ENCODE measurements around the gene TNIP3. TPM values are rescaled to one million over a fixed set of nuclear protein-coding genes. Genes with fewer than 3 reads are reported as not detected.

The TNIP3 gene
- total and polyA plus RNA-seq, 2 of the 4 experiments (the other 2 are of a cell fraction), result 0.10 to 0.18 TPM

DNA sequence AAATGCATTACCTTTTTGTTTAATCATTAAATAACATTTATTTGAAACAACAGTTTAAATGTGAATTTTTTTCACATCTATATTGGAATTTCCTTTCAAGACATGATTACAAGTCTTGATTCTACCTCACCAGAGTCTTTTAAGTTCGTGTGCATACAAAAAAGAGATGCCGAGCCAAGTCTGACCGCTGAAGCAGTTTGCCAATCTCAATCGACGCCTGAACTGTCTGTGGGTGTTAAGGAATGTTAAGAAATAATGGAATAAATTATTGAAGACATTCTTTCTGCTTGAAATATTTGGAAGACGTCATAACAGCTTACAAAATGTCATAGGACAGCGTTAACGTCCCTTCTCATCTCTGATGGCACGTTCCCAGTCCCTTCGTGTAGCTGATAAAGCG is 27.9 kb upstream of the TNIP3 start:
- H2BK5ac ChIP-seq (ENCODE audit: low read depth, low read length, poor library complexity, severe bottlenecking), result no peak overlapping the region
- no peak overlapping the region for H3K14ac ChIP-seq (replicated peaks; ENCODE audit: low read depth, low read length)
- H4K91ac ChIP-seq (ENCODE audit: insufficient read depth, low read depth, low read length), result no peak overlapping the region
- DNase-seq, result no peak
- H3K9me3 ChIP-seq (ENCODE audit: control insufficient read depth, insufficient read depth, low read length), result no peaks in the 10 kb centered on the region
- no peak overlapping the region for H2AK5ac ChIP-seq (ENCODE audit: low read depth, low read length)
- H2BK20ac ChIP-seq (ENCODE audit: low read depth, low read length), result no peak overlapping the region
- 23% methylated on average over 5 of the region's 11 CpGs; no CpG with 5 or more reads in 1 of the 2 experiments for WGBS, 2 experiments (ENCODE audit: extremely low coverage in 2 of 2, insufficient read length in 1 of 2)
- ChIA-PET CTCF (interaction anchor here (0.6 to 1.9 kb wide), 19 partner anchors 8 to 545 kb away, joined by 3 to 19 read pairs (median 3); no protein-coding TSS in a partner anchor), POLR2A (ENCODE audit: unreplicated experiment) (no interaction called here)
- no peak overlapping the region for H2AFZ ChIP-seq (replicated peaks; ENCODE audit: low read length, poor library complexity)
- TF ChIP-seq MXI1 (IDR thresholded peaks at IDR 0.05; ENCODE audit: borderline replicate concordance, low read depth, low read length), result no peak
- no peak for TF ChIP-seq RCOR1 (IDR thresholded peaks at IDR 0.05; ENCODE audit: insufficient replicate concordance, low read length)
- no peak for TF ChIP-seq RAD21 (IDR thresholded peaks at IDR 0.05; ENCODE audit: low read length)
- no peak for TF ChIP-seq CEBPB (IDR thresholded peaks at IDR 0.05; ENCODE audit: low read depth, low read length)
- no peak for TF ChIP-seq MAFK (IDR thresholded peaks at IDR 0.05; ENCODE audit: low read depth, low read length)
- TF ChIP-seq BHLHE40 (IDR thresholded peaks at IDR 0.05; ENCODE audit: low read depth, low read length), result no peak
- TF ChIP-seq, protein P1, sequence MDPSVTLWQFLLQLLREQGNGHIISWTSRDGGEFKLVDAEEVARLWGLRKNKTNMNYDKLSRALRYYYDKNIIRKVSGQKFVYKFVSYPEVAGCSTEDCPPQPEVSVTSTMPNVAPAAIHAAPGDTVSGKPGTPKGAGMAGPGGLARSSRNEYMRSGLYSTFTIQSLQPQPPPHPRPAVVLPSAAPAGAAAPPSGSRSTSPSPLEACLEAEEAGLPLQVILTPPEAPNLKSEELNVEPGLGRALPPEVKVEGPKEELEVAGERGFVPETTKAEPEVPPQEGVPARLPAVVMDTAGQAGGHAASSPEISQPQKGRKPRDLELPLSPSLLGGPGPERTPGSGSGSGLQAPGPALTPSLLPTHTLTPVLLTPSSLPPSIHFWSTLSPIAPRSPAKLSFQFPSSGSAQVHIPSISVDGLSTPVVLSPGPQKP (IDR thresholded peaks at IDR 0.05; ENCODE audit: borderline replicate concordance, low read depth, low read length), result no peak
- TF ChIP-seq RFX5 (IDR thresholded peaks at IDR 0.05; ENCODE audit: low read depth, low read length), result no peak
- no peak for TF ChIP-seq NFE2L2 (IDR thresholded peaks at IDR 0.05; ENCODE audit: low read depth, low read length)
- TF ChIP-seq, protein P2, sequence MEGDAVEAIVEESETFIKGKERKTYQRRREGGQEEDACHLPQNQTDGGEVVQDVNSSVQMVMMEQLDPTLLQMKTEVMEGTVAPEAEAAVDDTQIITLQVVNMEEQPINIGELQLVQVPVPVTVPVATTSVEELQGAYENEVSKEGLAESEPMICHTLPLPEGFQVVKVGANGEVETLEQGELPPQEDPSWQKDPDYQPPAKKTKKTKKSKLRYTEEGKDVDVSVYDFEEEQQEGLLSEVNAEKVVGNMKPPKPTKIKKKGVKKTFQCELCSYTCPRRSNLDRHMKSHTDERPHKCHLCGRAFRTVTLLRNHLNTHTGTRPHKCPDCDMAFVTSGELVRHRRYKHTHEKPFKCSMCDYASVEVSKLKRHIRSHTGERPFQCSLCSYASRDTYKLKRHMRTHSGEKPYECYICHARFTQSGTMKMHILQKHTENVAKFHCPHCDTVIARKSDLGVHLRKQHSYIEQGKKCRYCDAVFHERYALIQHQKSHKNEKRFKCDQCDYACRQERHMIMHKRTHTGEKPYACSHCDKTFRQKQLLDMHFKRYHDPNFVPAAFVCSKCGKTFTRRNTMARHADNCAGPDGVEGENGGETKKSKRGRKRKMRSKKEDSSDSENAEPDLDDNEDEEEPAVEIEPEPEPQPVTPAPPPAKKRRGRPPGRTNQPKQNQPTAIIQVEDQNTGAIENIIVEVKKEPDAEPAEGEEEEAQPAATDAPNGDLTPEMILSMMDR (conservative IDR thresholded peaks at IDR 0.05; ENCODE audit: low read depth, low read length), result no peak
- no peak for TF ChIP-seq SMC3 (IDR thresholded peaks at IDR 0.05; ENCODE audit: low read depth, low read length)
- no peak for TF ChIP-seq CHD1 (IDR thresholded peaks at IDR 0.05; ENCODE audit: low read depth, low read length)
- no peaks in the 10 kb centered on the region for H4K20me1 ChIP-seq (ENCODE audit: insufficient read depth, low read length)
- H4K8ac ChIP-seq (ENCODE audit: low read depth in 2 of 2, low read length in 2 of 2), result no peak overlapping the region
- peak; percentile 32 for ATAC-seq (ENCODE audit: low read depth)
- H4K5ac ChIP-seq (ENCODE audit: low read depth, low read length), result no peak overlapping the region
- H3K27me3 ChIP-seq (ENCODE audit: control insufficient read depth, insufficient read depth, low read length), result peaks cover 2% of the 10 kb centered on the region
- no TSS peak for BruUV-seq (replicated peaks)
- peak overlapping the region; percentile 25; the same call in 1 of the 2 replicates for H3K4me3 ChIP-seq (ENCODE audit: insufficient read depth, low read depth, low read length)
- H2AK9ac ChIP-seq (replicated peaks; ENCODE audit: low read depth, low read length, poor library complexity), result no peak overlapping the region
- H3K9ac ChIP-seq (ENCODE audit: low read depth, low read length), result peak overlapping the region; percentile 35
- no peak overlapping the region for H3K18ac ChIP-seq (ENCODE audit: low read depth, low read length)
- no peak overlapping the region for H3K27ac ChIP-seq (ENCODE audit: insufficient read depth, low read length)
- H2BK120ac ChIP-seq (ENCODE audit: low read depth, low read length), result no peak overlapping the region
- H3K4me2 ChIP-seq (ENCODE audit: low read depth, low read length), result peak overlapping the region; percentile 91
- dilution Hi-C loops (cut with HindIII; ENCODE audit: low sequenced_read_pairs, unreplicated experiment) (no loop called here), intact Hi-C loops (cut with micrococcal nuclease) (loop anchor here (1.0 to 5.0 kb wide), 4 partner anchors 60 to 545 kb away; no protein-coding TSS in a partner anchor), in situ Hi-C loops (cut with MboI; ENCODE audit: low sequenced_read_pairs) (loop anchor here (5.0 to 25.0 kb wide), 2 partner anchors 60 to 545 kb away; no protein-coding TSS in a partner anchor)
- H3K56ac ChIP-seq (ENCODE audit: extremely low read depth, insufficient read depth, low read length), result no peak overlapping the region
- no peaks in the 10 kb centered on the region for H3K36me3 ChIP-seq (ENCODE audit: control insufficient read depth, insufficient read depth, low read length)
- no peaks in the 10 kb centered on the region for H3K4me1 ChIP-seq (ENCODE audit: control insufficient read depth, insufficient read depth, low read length)
- no peak overlapping the region for H2BK15ac ChIP-seq (ENCODE audit: low read depth, low read length)
- no peaks in the 10 kb centered on the region for H3K9me1 ChIP-seq (ENCODE audit: insufficient read depth, low read length)
- H3K4ac ChIP-seq (ENCODE audit: low read depth, low read length), result no peak overlapping the region
- 0 out of 2 replicates have a peak overlapping the region, but pooled peaks have one; percentile 1 for H3K23ac ChIP-seq (ENCODE audit: low read depth, low read length)
- H3K79me1 ChIP-seq (ENCODE audit: low read depth in 1 of 2, low read length in 2 of 2), result no peaks in the 10 kb centered on the region
